Heart right ventricle (tissue), 16 donors: ENCODE measurements around the gene CASKIN1. TPM values are rescaled to one million over a fixed set of nuclear protein-coding genes. Genes with fewer than 3 reads are reported as not detected.
A peak's percentile ranks its signal among the peaks of the same experiment; 100 is the strongest.
"Not testable (repeated sequence)": the region's sequence is repeated elsewhere in the genome, so short reads cannot be mapped to it uniquely, and the experiment has no call there.

Experiments
- ATAC-seq, 8 donors: fragments of 200-7000 bp; cut with Tn5 transposase; one replicate each; pipeline ENCODE4 v1.9.1; 2020; ENCODE audit warnings: mild to moderate bottlenecking in 8 of 8, moderate library complexity in 8 of 8, moderate number of reproducible peaks in 1 of 8
- DNase-seq, 2 donors: peaks; one replicate each; pipeline ENCODE4 v3.0.0-alpha.2; 2020
- H3K27ac ChIP-seq, 10 donors: fragments of 200-600 bp; sonication (generic) in 2 of 10; one replicate each; pipeline versions ENCODE4 v1.5.0 to v1.8.0; 2020 to 2022; ENCODE audit warnings: mild to moderate bottlenecking in 3 of 10
- H3K27me3 ChIP-seq, 7 donors: fragments of 200-600 bp; one replicate each; pipeline ENCODE4 v1.8.0; 2021 to 2022; ENCODE audit warnings: mild to moderate bottlenecking in 2 of 7
- H3K36me3 ChIP-seq, 9 donors: fragments of 200-600 bp; sonication (generic) in 1 of 9; one replicate each; pipeline versions ENCODE4 v1.5.0 to v1.8.0; 2020 to 2022; ENCODE audit warnings: mild to moderate bottlenecking in 2 of 9
- H3K4me1 ChIP-seq, 9 donors: fragments of 200-600 bp; sonication (generic) in 1 of 9; one replicate each; pipeline versions ENCODE4 v1.5.0 to v1.8.0; 2020 to 2022; ENCODE audit warnings: mild to moderate bottlenecking in 4 of 9
- H3K4me3 ChIP-seq, 10 donors: fragments of 200-600 bp; sonication (generic) in 2 of 10; one replicate each; pipeline versions ENCODE4 v1.5.0 to v1.8.0; 2020 to 2022; ENCODE audit warnings: mild to moderate bottlenecking in 7 of 10, moderate library complexity in 2 of 10
- H3K9me3 ChIP-seq, 11 donors: fragments of 200-600 bp in 10 of 11; sonication (generic) in 2 of 11; one replicate each; pipeline versions ENCODE4 v1.5.0 to v1.8.0; 2013 to 2022; ENCODE audit warnings: mild to moderate bottlenecking in 2 of 11, control low read depth in 1 of 11, moderate library complexity in 1 of 11
- CTCF ChIP-seq, 9 donors: fragments of 200-600 bp; sonication (generic) in 2 of 9; IDR thresholded peaks; one replicate each; pipeline versions ENCODE4 v1.5.0 to v1.8.0; 2021 to 2022; ENCODE audit warnings: antibody characterized with exemption in 9 of 9, mild to moderate bottlenecking in 5 of 9, moderate library complexity in 1 of 9
- WGBS, 2 donors: extraction: QIAGEN DNeasy Blood & Tissue Kit; methylation state at CpG; one replicate each; pipeline ENCODE4 v1.1.7; 2013; ENCODE audit warnings: inconsistent platforms in 1 of 2; 5-methylcytosine and 5-hydroxymethylcytosine counted together
- intact Hi-C, 10 donors: fragments of 100-400 bp; cut with DNase I; formaldehyde crosslinking; loops; one replicate each; pipeline versions ENCODE4 v1.11.1 to v1.14.2; 2022
- polyA plus RNA-seq, 2 donors: library from polyadenylated mRNA; stranded (reverse); fragments of 200-250 nt; gene quantifications; one replicate each; pipeline ENCODE4 v1.2.3, GENCODE V29; 2013
- total RNA-seq, 10 donors: library from RNA; stranded (reverse); fragmentation: NEBNext Ultra II Directional in 3 of 10; extraction: Animal tissue kit (Norgen Biotek cat#: 25700) in 3 of 10; gene quantifications; one replicate each; pipeline versions ENCODE4 v1.2.1 to v1.2.4, GENCODE V29; 2021 to 2023
- donor health status: Arrhythmogenic right ventricular cardiomyopathy.
- donor health status: ischemic (EF 13 %, LVEDD 7.1; RV severe dilation, severe dysfunction).
- donor health status: healthy with polysubstance abuse.
- donor health status: DM: no; HTN: yes; CAD: no.
- donor health status: DM: no; HTN: no; CAD: no.
- donor health status: ischemic (EF 25% LVEDD 6.9; RV normal size, moderate dysfunction).
- donor health status: ischemic (EF 25% LVEDD 5.7; RV mildly dilated, moderate dysfunction).
- donor health status: healthy.
- donor health status: DM: yes; HTN: yes; CAD: no.
- donor health status: Ischemic cardiomyopathy.
- donor health status: ischemic (EF 35%, LVEDD 5.7; RV mildly dilated, moderate dysfunction).
- donor health status: nonischemic (EF 11% LVEDD 7.7; RV severe dilation, severe dysfunction).
- donor health status: DM: yes; HTN: yes; CAD: no.
- donor health status: PGD.
- donor health status: ischemic (EF 29% LVEDD 5.4; RV normal size, mild dysfunction).
- donor health status: nonischemic (EF 23%, LVEDD 6.1; RV moderate dilation, normal function).

The CASKIN1 gene
- total and polyA plus RNA-seq, 12 donors: 0.24 to 6.0 (median 1.1) TPM

- H3K27ac ChIP-seq: peak overlapping the region; percentile 93 to 100 (median 98)
- H3K27me3 ChIP-seq: peaks cover 0 to 1% (median 0%) of the 10 kb centered on the region in 7 donors
- peak overlapping the region; percentile 56 to 88 (median 76) for H3K4me3 ChIP-seq
- H3K36me3 ChIP-seq: peaks cover 0 to 31% (median 18%) of the 10 kb centered on the region in 9 donors
- TF ChIP-seq CTCF (IDR thresholded peaks at IDR 0.05): no peak
- DNase-seq: no peak
- 79 to 82% methylated on average over 13 of the region's 13 CpGs for WGBS, 2 donors
- H3K4me1 ChIP-seq: peaks cover 9 to 25% (median 15%) of the 10 kb centered on the region in 9 donors
- H3K9me3 ChIP-seq: no peaks in the 10 kb centered on the region
- ATAC-seq: peak in 2 of 8 donors; percentile 0 to 2
- intact Hi-C loops: loop anchor here in 1 of 10 donors (5.0 kb wide), 1 partner anchor 47 kb away; the partner anchor contains the start of gene TRAF7
These were observed 8.2 kb upstream of the CASKIN1 start for GRCh38 chr16:2204416-2205103.

DNA sequence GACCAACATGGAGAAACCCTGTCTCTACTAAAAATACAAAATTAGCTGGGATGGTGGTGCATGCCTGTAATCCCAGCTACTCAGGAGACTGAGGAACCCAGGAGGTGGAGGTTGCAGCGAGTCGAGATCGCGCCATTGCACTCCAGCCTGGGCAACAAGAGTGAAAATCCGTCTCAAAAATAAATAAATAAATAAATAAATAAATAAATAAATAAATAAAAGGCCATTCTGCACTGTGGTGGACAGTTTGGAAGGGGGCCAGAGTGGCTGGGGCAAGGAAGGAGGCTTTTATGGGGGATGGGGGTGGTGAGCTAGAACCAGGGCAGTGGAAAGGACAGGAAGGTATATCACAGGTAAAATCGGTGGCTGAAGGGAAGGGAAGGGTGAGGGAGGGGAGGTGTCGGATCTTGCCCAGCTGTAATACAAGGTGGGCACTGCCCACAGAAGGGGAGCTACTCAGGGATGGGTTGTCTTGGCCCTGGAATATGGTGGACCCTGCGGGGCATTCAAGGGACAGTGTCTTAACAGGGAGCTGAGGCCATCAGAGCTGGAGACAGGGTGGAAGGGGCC is 6.8 kb upstream of the CASKIN1 start:
- ATAC-seq, DNase-seq, H3K9me3 ChIP-seq, intact Hi-C loops, H3K4me3 ChIP-seq, H3K27ac ChIP-seq: not testable (repeated sequence)
- Histone ChIP-seq H3K4me1 (peaks cover 9 to 24% (median 15%) of the 10 kb centered on the region in 9 donors), H3K27me3 (peaks cover 0 to 15% (median under 1%) of the 10 kb centered on the region in 7 donors), H3K36me3 (peaks cover 0 to 17% (median 7%) of the 10 kb centered on the region in 9 donors)
- WGBS, 2 donors: 95 to 97% methylated on average over 8 of the region's 8 CpGs

- no peaks in the 10 kb centered on the region for H3K36me3 ChIP-seq
- no peak overlapping the region for H3K27ac ChIP-seq
- no peak for TF ChIP-seq CTCF (IDR thresholded peaks at IDR 0.05)
- no peak for DNase-seq
- no peaks in the 10 kb centered on the region for H3K9me3 ChIP-seq
- H3K27me3 ChIP-seq: peaks cover 11 to 39% (median 22%) of the 10 kb centered on the region in 7 donors
- WGBS, 2 donors: 87 to 90% methylated on average over 6 of the region's 6 CpGs
- intact Hi-C loops: no loop called here
- no peak for ATAC-seq
- no peak overlapping the region for H3K4me3 ChIP-seq
- H3K4me1 ChIP-seq: peaks cover 4 to 17% (median 12%) of the 10 kb centered on the region in 9 donors
These were observed 3.9 kb upstream of the CASKIN1 start for GRCh38 chr16:2200313-2200712.

DNA sequence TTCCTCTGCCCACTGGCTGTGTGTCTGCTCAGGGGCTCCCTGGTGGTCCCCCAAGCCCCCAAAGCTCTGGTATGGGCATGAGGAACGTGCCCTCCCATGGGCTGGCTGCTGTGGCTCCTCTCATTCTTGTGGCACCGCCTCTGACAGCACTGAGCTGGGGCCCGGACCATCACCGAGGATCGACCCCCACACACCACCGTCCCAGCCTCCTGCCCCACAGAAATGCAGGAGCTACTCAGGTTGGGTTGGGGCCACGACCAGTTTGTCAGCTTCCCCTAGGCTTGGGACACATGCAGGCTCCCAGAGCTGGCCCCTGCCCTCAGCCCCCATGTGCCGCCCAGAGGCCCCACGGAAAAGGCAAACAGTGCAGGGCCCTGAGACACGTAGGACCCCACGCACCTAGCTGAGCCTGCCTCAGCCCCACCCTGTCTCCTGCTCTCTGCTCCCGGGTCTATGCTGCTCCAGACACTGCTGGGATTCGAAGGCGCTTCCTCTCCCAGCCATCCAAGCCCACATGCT is 3.3 kb upstream of the CASKIN1 start:
- peaks cover 4 to 18% (median 13%) of the 10 kb centered on the region in 9 donors for H3K4me1 ChIP-seq
- DNase-seq (no peak), ATAC-seq (no peak)
- no peak overlapping the region for H3K4me3 ChIP-seq
- 67 to 72% methylated on average over 14 of the region's 14 CpGs for WGBS, 2 donors
- H3K9me3 ChIP-seq: no peaks in the 10 kb centered on the region
- no peak for TF ChIP-seq CTCF (IDR thresholded peaks at IDR 0.05)
- no peak overlapping the region for H3K27ac ChIP-seq
- no peaks in the 10 kb centered on the region for H3K36me3 ChIP-seq
- peaks cover 14 to 45% (median 29%) of the 10 kb centered on the region in 7 donors for H3K27me3 ChIP-seq
- intact Hi-C loops: loop anchor here in 1 of 10 donors (10.0 kb wide), 1 partner anchor 305 kb away; no protein-coding TSS in a partner anchor
